ENCODE measurements around the gene KRT12.

KRT12 gene

DNA sequence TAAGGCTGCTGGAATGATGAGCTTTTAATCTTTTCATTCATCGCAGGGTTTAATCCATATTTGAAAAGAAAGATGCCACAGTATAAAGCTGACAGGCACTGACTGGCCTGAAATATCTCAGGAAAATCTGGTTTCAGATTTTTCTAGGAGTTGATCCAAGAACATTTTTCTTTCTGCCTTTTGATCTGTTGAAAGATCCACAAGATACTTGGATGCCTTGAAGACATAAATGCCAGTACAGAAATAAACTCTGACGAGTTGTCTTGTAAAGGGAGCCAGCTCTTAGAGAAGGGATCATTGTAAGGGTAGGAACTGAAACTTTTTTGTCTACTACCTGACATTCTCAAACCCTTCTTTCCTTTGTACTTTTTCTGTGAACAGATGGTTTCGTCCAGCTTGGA, 43.4 kb upstream of the KRT12 start:
- TF ChIP-seq, protein P1, sequence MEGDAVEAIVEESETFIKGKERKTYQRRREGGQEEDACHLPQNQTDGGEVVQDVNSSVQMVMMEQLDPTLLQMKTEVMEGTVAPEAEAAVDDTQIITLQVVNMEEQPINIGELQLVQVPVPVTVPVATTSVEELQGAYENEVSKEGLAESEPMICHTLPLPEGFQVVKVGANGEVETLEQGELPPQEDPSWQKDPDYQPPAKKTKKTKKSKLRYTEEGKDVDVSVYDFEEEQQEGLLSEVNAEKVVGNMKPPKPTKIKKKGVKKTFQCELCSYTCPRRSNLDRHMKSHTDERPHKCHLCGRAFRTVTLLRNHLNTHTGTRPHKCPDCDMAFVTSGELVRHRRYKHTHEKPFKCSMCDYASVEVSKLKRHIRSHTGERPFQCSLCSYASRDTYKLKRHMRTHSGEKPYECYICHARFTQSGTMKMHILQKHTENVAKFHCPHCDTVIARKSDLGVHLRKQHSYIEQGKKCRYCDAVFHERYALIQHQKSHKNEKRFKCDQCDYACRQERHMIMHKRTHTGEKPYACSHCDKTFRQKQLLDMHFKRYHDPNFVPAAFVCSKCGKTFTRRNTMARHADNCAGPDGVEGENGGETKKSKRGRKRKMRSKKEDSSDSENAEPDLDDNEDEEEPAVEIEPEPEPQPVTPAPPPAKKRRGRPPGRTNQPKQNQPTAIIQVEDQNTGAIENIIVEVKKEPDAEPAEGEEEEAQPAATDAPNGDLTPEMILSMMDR (IDR thresholded peaks at IDR 0.05; ENCODE audit: borderline replicate concordance, insufficient read depth, low read depth, low read length), result no peak
- no peak overlapping the region for H3K4me3 ChIP-seq (ENCODE audit: low read depth, low read length)

DNA sequence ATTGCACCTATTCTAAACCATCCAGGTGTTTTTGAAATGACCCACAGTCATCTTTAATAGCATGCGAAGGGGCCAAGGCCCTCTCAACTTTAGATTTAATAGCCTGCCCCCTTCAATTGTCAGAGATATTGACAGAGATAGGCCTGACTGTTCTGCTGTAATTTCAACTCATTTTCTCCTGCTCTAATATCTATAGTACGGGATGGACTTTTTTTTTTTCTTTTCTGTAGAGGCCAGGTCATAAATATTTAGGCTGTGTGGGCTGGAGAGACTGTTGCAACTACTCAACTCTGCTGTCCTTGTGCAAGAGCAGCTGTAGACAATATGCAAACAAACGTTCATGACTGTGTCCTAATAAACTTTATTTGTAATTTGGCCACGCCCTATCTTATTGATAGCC, 42.7 kb upstream of the KRT12 start:
- no peak overlapping the region for H3K4me3 ChIP-seq (ENCODE audit: low read depth, low read length)
- TF ChIP-seq, protein P1 (IDR thresholded peaks at IDR 0.05; ENCODE audit: borderline replicate concordance, insufficient read depth, low read depth, low read length), result no peak

DNA sequence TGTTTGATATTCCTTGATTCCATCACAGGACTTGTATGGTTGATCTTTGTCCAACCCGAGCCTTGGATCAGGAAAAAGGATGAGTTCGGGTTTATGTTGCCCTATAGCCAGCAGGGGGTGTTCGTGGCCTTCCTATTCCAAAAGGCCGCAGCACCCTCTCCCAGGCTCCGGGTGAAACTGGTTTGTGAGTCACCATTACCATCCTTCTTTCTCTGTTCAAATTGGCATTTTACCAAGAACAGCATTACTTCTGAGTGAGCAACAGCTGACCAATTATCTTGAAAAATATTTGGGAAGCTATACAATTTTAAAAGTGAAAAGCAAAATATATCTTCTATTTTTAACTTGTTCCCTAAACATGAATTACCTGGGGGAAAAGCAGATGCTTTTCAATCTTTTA, 42.3 kb upstream of the KRT12 start:
- TF ChIP-seq, protein P1 (IDR thresholded peaks at IDR 0.05; ENCODE audit: borderline replicate concordance, insufficient read depth, low read depth, low read length), result peak; percentile 68; the same call in 1 of the 2 replicates
- no peak overlapping the region for H3K4me3 ChIP-seq (ENCODE audit: low read depth, low read length)

DNA sequence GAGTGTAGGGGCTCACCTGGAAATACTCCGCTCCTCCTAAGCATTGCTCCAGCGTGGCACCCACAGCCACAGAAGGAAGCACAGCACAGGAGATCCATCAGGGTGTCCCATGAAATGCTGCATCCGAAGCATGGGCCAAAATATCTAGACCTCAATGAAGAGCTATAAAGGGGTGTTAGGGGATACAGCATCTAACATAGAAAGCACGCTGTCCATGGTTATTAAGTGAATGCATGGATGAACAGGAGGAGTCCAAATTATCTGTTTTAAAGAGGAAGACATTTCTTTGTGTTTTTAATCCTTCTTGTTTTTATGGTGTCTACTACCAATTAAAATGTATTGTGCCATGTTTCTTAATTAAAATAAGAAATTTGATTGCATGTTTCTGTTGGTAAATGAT, 39.6 kb upstream of the KRT12 start:
- H3K4me3 ChIP-seq (ENCODE audit: low read depth, low read length), result no peak overlapping the region
- TF ChIP-seq, protein P1 (IDR thresholded peaks at IDR 0.05; ENCODE audit: borderline replicate concordance, insufficient read depth, low read depth, low read length), result no peak

DNA sequence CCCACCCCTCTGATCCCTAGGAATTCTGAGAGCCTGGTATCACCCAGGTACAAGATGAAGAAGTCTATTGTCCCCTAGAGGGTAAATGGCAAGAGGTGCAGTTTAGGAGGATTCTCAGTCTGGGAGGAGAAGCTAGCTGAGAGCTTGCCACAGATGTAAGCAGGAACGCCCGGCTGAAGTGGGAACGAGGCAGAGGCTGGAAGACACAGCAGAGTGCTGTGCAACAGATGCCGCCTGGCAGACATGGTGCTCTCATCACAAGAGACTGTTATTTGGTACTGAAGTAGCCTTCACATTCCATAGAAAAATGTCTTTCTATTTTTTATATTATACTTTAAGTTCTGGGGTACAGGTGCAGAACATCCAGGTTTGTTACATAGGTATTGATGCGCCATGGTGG, 38.3 kb upstream of the KRT12 start:
- TF ChIP-seq, protein P1 (IDR thresholded peaks at IDR 0.05; ENCODE audit: borderline replicate concordance, insufficient read depth, low read depth, low read length), result no peak
- no peak overlapping the region for H3K4me3 ChIP-seq (ENCODE audit: low read depth, low read length)

DNA sequence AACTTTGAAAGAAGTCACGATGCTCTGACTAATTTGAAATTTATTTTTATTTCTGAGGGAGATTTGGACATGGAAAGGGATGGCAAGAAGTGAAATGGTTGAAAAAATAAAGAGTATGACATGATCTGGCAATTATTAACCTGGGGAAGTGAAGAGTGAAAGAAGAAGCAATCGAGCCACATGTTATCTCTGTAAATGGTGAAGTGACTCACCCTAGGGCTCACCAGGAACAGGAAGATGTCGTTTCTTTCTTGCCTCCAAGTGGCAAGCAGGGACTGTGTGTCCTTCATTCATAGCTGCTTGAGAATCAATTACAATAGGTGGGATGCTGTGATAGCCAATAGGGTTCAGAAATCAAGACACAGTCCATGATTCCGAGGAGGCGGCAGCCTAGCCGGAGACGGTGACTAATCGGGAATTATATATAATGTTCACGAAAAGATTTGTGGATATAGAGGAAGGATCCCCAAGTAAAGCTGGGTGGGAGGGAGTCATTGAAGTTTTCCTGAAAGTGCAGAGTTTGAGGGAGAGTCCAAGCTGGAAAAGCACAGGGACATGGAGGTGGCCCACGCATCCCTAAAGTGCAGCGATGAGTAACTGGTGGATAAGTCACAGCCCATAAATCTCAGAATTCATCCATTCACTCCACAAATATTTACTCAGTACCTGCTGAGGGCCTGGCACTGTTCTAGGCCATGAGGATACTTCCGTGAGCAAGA, 36.3 kb upstream of the KRT12 start:
- TF ChIP-seq, protein P1 (IDR thresholded peaks at IDR 0.05; ENCODE audit: borderline replicate concordance, insufficient read depth, low read depth, low read length), result no peak
- H3K4me3 ChIP-seq (ENCODE audit: low read depth, low read length), result no peak overlapping the region

DNA sequence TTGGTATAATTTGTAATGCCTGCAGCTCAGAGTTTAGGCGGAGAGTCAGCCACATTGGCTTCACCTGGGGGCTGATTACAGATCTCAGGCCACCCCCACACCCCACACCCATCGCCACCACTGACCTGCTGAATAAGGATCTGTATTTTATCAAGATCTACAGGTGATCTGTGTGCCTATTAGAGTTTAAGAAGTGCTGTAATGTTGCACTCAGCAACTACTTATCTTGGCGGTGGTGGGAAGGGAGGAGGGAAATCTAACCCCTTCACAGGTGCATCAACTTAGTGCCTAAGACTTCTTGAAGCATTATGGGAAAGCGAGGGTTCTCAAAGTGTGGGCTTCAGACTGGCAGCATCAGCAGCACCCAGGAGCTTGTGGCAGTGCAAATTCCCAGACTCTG, 35.5 kb upstream of the KRT12 start:
- TF ChIP-seq, protein P1 (IDR thresholded peaks at IDR 0.05; ENCODE audit: borderline replicate concordance, insufficient read depth, low read depth, low read length), result no peak
- no peak overlapping the region for H3K4me3 ChIP-seq (ENCODE audit: low read depth, low read length)
